Testis (tissue), 2 donors: ENCODE results near the gene AUP1.

ENCODE experiments used
- CTCF ChIP-seq, 3 experiments: fragments of 450-650 bp in 2 of 3; fragments of 200-600 bp in 1 of 3; sonication (generic) in 1 of 3; IDR thresholded peaks; one replicate each; pipeline ENCODE4 v1.5.1; 2016 to 2019; ENCODE audit warnings: antibody characterized with exemption in 3 of 3, mild to moderate bottlenecking in 2 of 3, moderate library complexity in 1 of 3
- POLR2A ChIP-seq: fragments of 450-650 bp; IDR thresholded peaks from one replicate; pipeline ENCODE4 v1.6.1; 2017; ENCODE audit warnings: antibody characterized with exemption, mild to moderate bottlenecking, moderate library complexity

- no peak for TF ChIP-seq POLR2A
- no peak for TF ChIP-seq CTCF (IDR thresholded peaks at IDR 0.05)
These were observed 30.4 kb upstream of the AUP1 start for GRCh38 chr2:74559912-74560311.
